Activated naive CD8-positive, alpha-beta T cell treated with anti-CD3 and anti-CD28 coated beads for 36 hours (primary cell): ENCODE measurements around the gene KANK2. TPM values are rescaled to one million over a fixed set of nuclear protein-coding genes. Genes with fewer than 3 reads are reported as not detected.
"Not testable (repeated sequence)": the region's sequence is repeated elsewhere in the genome, so short reads cannot be mapped to it uniquely, and the experiment has no call there.

Experiments
- DNase-seq: peaks from one replicate; pipeline ENCODE4 v3.0.0; 2021
- H3K27ac Mint-ChIP-seq: one replicate; pipeline ENCODE4 v1.8.0; 2022; ENCODE audit warnings: mild to moderate bottlenecking, moderate library complexity, mixed read lengths
- H3K27me3 Mint-ChIP-seq: one replicate; pipeline ENCODE4 v1.8.0; 2022; ENCODE audit warnings: mild to moderate bottlenecking, mixed read lengths
- H3K36me3 Mint-ChIP-seq: one replicate; pipeline ENCODE4 v1.8.0; 2021; ENCODE audit warnings: mild to moderate bottlenecking, mixed read lengths
- H3K4me1 Mint-ChIP-seq: one replicate; pipeline ENCODE4 v1.8.0; 2021; ENCODE audit warnings: mixed read lengths
- H3K4me3 Mint-ChIP-seq: one replicate; pipeline ENCODE4 v1.8.0; 2022; ENCODE audit warnings: mild to moderate bottlenecking, moderate library complexity, mixed read lengths
- H3K9me3 Mint-ChIP-seq: one replicate; pipeline ENCODE4 v1.8.0; 2022; ENCODE audit warnings: mixed read lengths
- total RNA-seq, 2 experiments: library from RNA; stranded (reverse); gene quantifications; one replicate each; pipeline ENCODE4 v1.2.3, GENCODE V29; 2021

The KANK2 gene
- total RNA-seq, 2 experiments from 2014 or later: 0.98 to 1.8 TPM

GRCh38 chr19:11131471-11131870 lies 65.9 kb downstream of the KANK2 start:
- peaks cover 36% of the 10 kb centered on the region for H3K36me3 Mint-ChIP-seq
- DNase-seq: no peak
- no peaks in the 10 kb centered on the region for H3K4me1 Mint-ChIP-seq
- no peaks in the 10 kb centered on the region for H3K9me3 Mint-ChIP-seq
- no peaks in the 10 kb centered on the region for H3K27me3 Mint-ChIP-seq
- H3K4me3 Mint-ChIP-seq: no peak overlapping the region
- H3K27ac Mint-ChIP-seq: no peak overlapping the region

GRCh38 chr19:11130824-11131455 lies 66.4 kb downstream of the KANK2 start:
- no peaks in the 10 kb centered on the region for H3K9me3 Mint-ChIP-seq
- no peak overlapping the region for H3K4me3 Mint-ChIP-seq
- peak overlapping the region; percentile 29 for H3K27ac Mint-ChIP-seq
- H3K27me3 Mint-ChIP-seq: no peaks in the 10 kb centered on the region
- peak; percentile 66 for DNase-seq
- H3K36me3 Mint-ChIP-seq: peaks cover 41% of the 10 kb centered on the region
- H3K4me1 Mint-ChIP-seq: no peaks in the 10 kb centered on the region

GRCh38 chr19:11127905-11128304 lies 69.4 kb downstream of the KANK2 start:
- Mint-ChIP-seq H3K4me1 (no peaks in the 10 kb centered on the region), H3K9me3 (no peaks in the 10 kb centered on the region), H3K36me3 (peaks cover 41% of the 10 kb centered on the region), H3K27ac (no peak overlapping the region), H3K4me3 (no peak overlapping the region), H3K27me3 (no peaks in the 10 kb centered on the region)
- DNase-seq: no peak

- peak; percentile 67 for DNase-seq
- H3K36me3 Mint-ChIP-seq: peaks cover 31% of the 10 kb centered on the region
- H3K4me3 Mint-ChIP-seq: no peak overlapping the region
- H3K27ac Mint-ChIP-seq: no peak overlapping the region
- no peaks in the 10 kb centered on the region for H3K27me3 Mint-ChIP-seq
- no peaks in the 10 kb centered on the region for H3K9me3 Mint-ChIP-seq
- H3K4me1 Mint-ChIP-seq: no peaks in the 10 kb centered on the region
These were observed 71.2 kb downstream of the KANK2 start for GRCh38 chr19:11125994-11126685.

GRCh38 chr19:11124157-11124556 lies 73.2 kb downstream of the KANK2 start:
- H3K27me3 Mint-ChIP-seq, H3K4me3 Mint-ChIP-seq, H3K4me1 Mint-ChIP-seq, H3K27ac Mint-ChIP-seq, H3K9me3 Mint-ChIP-seq, DNase-seq: not testable (repeated sequence)
- peaks cover 29% of the 10 kb centered on the region for H3K36me3 Mint-ChIP-seq

GRCh38 chr19:11123114-11123513 lies 74.2 kb downstream of the KANK2 start:
- H3K36me3 Mint-ChIP-seq: peaks cover 35% of the 10 kb centered on the region
- H3K4me1 Mint-ChIP-seq: no peaks in the 10 kb centered on the region
- H3K27me3 Mint-ChIP-seq: no peaks in the 10 kb centered on the region
- H3K27ac Mint-ChIP-seq: no peak overlapping the region
- DNase-seq: no peak
- no peaks in the 10 kb centered on the region for H3K9me3 Mint-ChIP-seq
- H3K4me3 Mint-ChIP-seq: no peak overlapping the region

GRCh38 chr19:11121963-11122362 lies 75.4 kb downstream of the KANK2 start:
- H3K36me3 Mint-ChIP-seq: peaks cover 35% of the 10 kb centered on the region
- not testable (repeated sequence) for H3K27me3 Mint-ChIP-seq, H3K4me3 Mint-ChIP-seq, H3K27ac Mint-ChIP-seq, H3K9me3 Mint-ChIP-seq, H3K4me1 Mint-ChIP-seq, DNase-seq

GRCh38 chr19:11116507-11116906 lies 80.8 kb downstream of the KANK2 start:
- Mint-ChIP-seq H3K27me3 (no peaks in the 10 kb centered on the region), H3K36me3 (peaks cover 40% of the 10 kb centered on the region), H3K4me3 (no peak overlapping the region), H3K9me3 (no peaks in the 10 kb centered on the region), H3K27ac (no peak overlapping the region), H3K4me1 (no peaks in the 10 kb centered on the region)
- no peak for DNase-seq

- Mint-ChIP-seq H3K9me3 (no peaks in the 10 kb centered on the region), H3K4me1 (no peaks in the 10 kb centered on the region), H3K27ac (no peak overlapping the region), H3K27me3 (no peaks in the 10 kb centered on the region), H3K4me3 (no peak overlapping the region), H3K36me3 (peaks cover 38% of the 10 kb centered on the region)
- DNase-seq: no peak
These were observed 81.4 kb downstream of the KANK2 start for GRCh38 chr19:11115895-11116446.

- Mint-ChIP-seq H3K4me3 (no peak overlapping the region), H3K9me3 (no peaks in the 10 kb centered on the region), H3K27me3 (no peaks in the 10 kb centered on the region), H3K4me1 (no peaks in the 10 kb centered on the region), H3K36me3 (peaks cover 36% of the 10 kb centered on the region), H3K27ac (no peak overlapping the region)
- DNase-seq: no peak
These were observed 82.3 kb downstream of the KANK2 start for GRCh38 chr19:11115042-11115441.

Other genes starting within 250 kb of the KANK2 start
- gene SMARCA4, start 236.5 kb downstream of the KANK2 start, total RNA-seq: 100 to 1,000 TPM; 108 to 109 TPM
- 10 to 100 TPM; 67.3 to 68.8 TPM for gene LDLR, start 108.1 kb downstream of the KANK2 start, total RNA-seq
- 10 to 100 TPM; 54.4 TPM for gene SPC24, start 41.8 kb downstream of the KANK2 start, total RNA-seq
- gene ANGPTL8, start 42.1 kb upstream of the KANK2 start, total RNA-seq: not detected
- 1 to 10 TPM; 3.3 to 4.8 TPM for gene DOCK6, start 65.0 kb upstream of the KANK2 start, total RNA-seq
- not detected for gene TSPAN16, start 98.6 kb upstream of the KANK2 start, total RNA-seq
- 1 to 10 TPM; 3.2 to 4.2 TPM for gene RAB3D, start 142.1 kb upstream of the KANK2 start, total RNA-seq
- 10 to 100 TPM; 20.1 to 22.5 TPM for gene TMEM205, start 148.7 kb upstream of the KANK2 start, total RNA-seq
- 1 to 10 TPM; 6.9 to 8.3 TPM for gene CCDC159, start 149.0 kb upstream of the KANK2 start, total RNA-seq
- 1 to 10 TPM in 1 of 2 experiments, under 1 TPM in 1; 0.70 to 1.2 TPM for gene PLPPR2, start 157.9 kb upstream of the KANK2 start, total RNA-seq
- gene SWSAP1, start 177.1 kb upstream of the KANK2 start, total RNA-seq: 1 to 10 TPM; 2.1 to 2.2 TPM
- 1 to 10 TPM; 3.6 to 4.5 TPM for gene EPOR, start 186.8 kb upstream of the KANK2 start, total RNA-seq
- gene RGL3, start 221.8 kb upstream of the KANK2 start, total RNA-seq: not detected
- under 1 TPM; 0.27 to 0.32 TPM for gene ODAD3, start 237.6 kb upstream of the KANK2 start, total RNA-seq
- 100 to 1,000 TPM; 212 to 222 TPM for gene PRKCSH, start 238.1 kb upstream of the KANK2 start, total RNA-seq